HG03064 (cell line): ENCODE measurements around the gene SAPCD2.

Experiments
- ATAC-seq: cut with Tn5 transposase; IDR thresholded peaks from one replicate; pipeline ENCODE4 v1.9.1; 2021; ENCODE audit warnings: low read depth; ENCODE audit not compliant: unreplicated experiment

SAPCD2 gene

GRCh38 chr9:137020771-137021567 lies 49.4 kb downstream of the SAPCD2 start:
- ATAC-seq, result no peak

GRCh38 chr9:137019891-137020683 lies 50.3 kb downstream of the SAPCD2 start:
- no peak for ATAC-seq

- no peak for ATAC-seq
Measured at GRCh38 chr9:137018761-137019559, 51.4 kb downstream of the SAPCD2 start.

GRCh38 chr9:137017791-137018497 lies 52.4 kb downstream of the SAPCD2 start:
- ATAC-seq, result no peak

- ATAC-seq, result no peak
Measured at GRCh38 chr9:137017071-137017470, 53.3 kb downstream of the SAPCD2 start.

- ATAC-seq, result no peak
Measured at GRCh38 chr9:137016436-137016835, 53.9 kb downstream of the SAPCD2 start.

GRCh38 chr9:137015976-137016375 lies 54.4 kb downstream of the SAPCD2 start:
- ATAC-seq, result no peak

- ATAC-seq, result no peak
Measured at GRCh38 chr9:137015540-137015930, 54.8 kb downstream of the SAPCD2 start.

GRCh38 chr9:137014776-137015539 lies 55.4 kb downstream of the SAPCD2 start:
- no peak for ATAC-seq

- no peak for ATAC-seq
Measured at GRCh38 chr9:137014166-137014565, 56.2 kb downstream of the SAPCD2 start.

- no peak for ATAC-seq
Measured at GRCh38 chr9:137013571-137013940, 56.8 kb downstream of the SAPCD2 start.

- no peak for ATAC-seq
Measured at GRCh38 chr9:137012694-137013570, 57.4 kb downstream of the SAPCD2 start.
